Measurements from ENCODE around the gene PERM1. TPM values are rescaled to one million over a fixed set of nuclear protein-coding genes. Genes with fewer than 3 reads are reported as not detected.

The PERM1 gene
- polyA plus RNA-seq, 1 donor (not counting 4 experiments of a cell fraction or from before 2014, with no cell fraction given), result not detected

GRCh38 chr1:963301-963651 lies 18.6 kb downstream of the PERM1 start:
- FAIRE-seq (no peak), DNase-seq (ENCODE audit: low read depth, low spot score) (no peak)
- Histone ChIP-seq H3K4me1 (ENCODE audit: control insufficient read depth, extremely low read depth, insufficient read depth, low read length) (peaks cover 17% of the 10 kb centered on the region), H3K9ac (ENCODE audit: control insufficient read depth, extremely low read depth, insufficient read depth, low read length) (no peak overlapping the region), H3K79me2 (ENCODE audit: control insufficient read depth, insufficient read depth, low read length) (peaks cover 8% of the 10 kb centered on the region), H3K4me2 (ENCODE audit: control insufficient read depth, extremely low read depth, insufficient read depth, low read depth, low read length) (no peak overlapping the region), H3K36me3 (ENCODE audit: control insufficient read depth in 2 of 2, extremely low read depth in 1 of 2, insufficient read depth in 2 of 2, low read length in 2 of 2) (peaks cover 0 to 5% of the 10 kb centered on the region in 2 experiments), H3K9me3 (ENCODE audit: control insufficient read depth, low read depth, low read length) (no peaks in the 10 kb centered on the region), H3K27me3 (ENCODE audit: control insufficient read depth, extremely low read depth, insufficient read depth, low read length) (peaks cover 5% of the 10 kb centered on the region), H4K20me1 (ENCODE audit: control insufficient read depth, extremely low read depth, insufficient read depth, low read length) (no peaks in the 10 kb centered on the region), H3K27ac (ENCODE audit: control insufficient read depth, insufficient read depth, low read length) (no peak overlapping the region), H3K4me3 (ENCODE audit: control insufficient read depth in 2 of 3, extremely low read depth in 1 of 3, insufficient read depth in 2 of 3, low read depth in 1 of 3, low read length in 3 of 3) (no peak overlapping the region), H3K9me1 (ENCODE audit: control insufficient read depth, extremely low read depth, insufficient read depth, low read length) (no peaks in the 10 kb centered on the region), H2AFZ (ENCODE audit: control insufficient read depth, low read length) (no peak overlapping the region)
- TF ChIP-seq CTCF (optimal IDR thresholded peaks at IDR 0.05 in 1 of 3, IDR thresholded peaks at IDR 0.05 in 1 of 3, conservative IDR thresholded peaks at IDR 0.05 in 1 of 3; ENCODE audit: extremely low read depth in 1 of 3, insufficient read depth in 2 of 3, low read length in 3 of 3), result no peak
- no peak for TF ChIP-seq EZH2 (IDR thresholded peaks at IDR 0.05; ENCODE audit: low read length)
- dilution Hi-C loops (cut with MboI; ENCODE audit: extremely low pct_ligation_motif_present, low sequenced_read_pairs), result no loop called here

- H2AFZ ChIP-seq (ENCODE audit: control insufficient read depth, low read length), result no peak overlapping the region
Measured at GRCh38 chr1:962381-963300, 19.3 kb downstream of the PERM1 start.

More at GRCh38 chr1:962381-963300, 19.3 kb downstream of the PERM1 start:
- dilution Hi-C loops (cut with MboI; ENCODE audit: extremely low pct_ligation_motif_present, low sequenced_read_pairs), result no loop called here
- H3K36me3 ChIP-seq (ENCODE audit: control insufficient read depth in 2 of 2, extremely low read depth in 1 of 2, insufficient read depth in 2 of 2, low read length in 2 of 2), result peaks cover 2 to 5% of the 10 kb centered on the region in 2 experiments
- FAIRE-seq, result no peak
- no peak overlapping the region for H3K9ac ChIP-seq (ENCODE audit: control insufficient read depth, extremely low read depth, insufficient read depth, low read length)
- H3K4me3 ChIP-seq (ENCODE audit: control insufficient read depth in 2 of 3, extremely low read depth in 1 of 3, insufficient read depth in 2 of 3, low read depth in 1 of 3, low read length in 3 of 3), result no peak overlapping the region
- peaks cover 2% of the 10 kb centered on the region for H4K20me1 ChIP-seq (ENCODE audit: control insufficient read depth, extremely low read depth, insufficient read depth, low read length)
- H3K4me2 ChIP-seq (ENCODE audit: control insufficient read depth, extremely low read depth, insufficient read depth, low read depth, low read length), result no peak overlapping the region
- peaks cover 14% of the 10 kb centered on the region for H3K79me2 ChIP-seq (ENCODE audit: control insufficient read depth, insufficient read depth, low read length)
- H3K9me3 ChIP-seq (ENCODE audit: control insufficient read depth, low read depth, low read length), result no peaks in the 10 kb centered on the region
- no peaks in the 10 kb centered on the region for H3K9me1 ChIP-seq (ENCODE audit: control insufficient read depth, extremely low read depth, insufficient read depth, low read length)
- TF ChIP-seq EZH2 (IDR thresholded peaks at IDR 0.05; ENCODE audit: low read length), result no peak
- no peak for TF ChIP-seq CTCF (optimal IDR thresholded peaks at IDR 0.05 in 1 of 3, IDR thresholded peaks at IDR 0.05 in 1 of 3, conservative IDR thresholded peaks at IDR 0.05 in 1 of 3; ENCODE audit: extremely low read depth in 1 of 3, insufficient read depth in 2 of 3, low read length in 3 of 3)
- DNase-seq (ENCODE audit: low read depth, low spot score), result no peak
- peaks cover 19% of the 10 kb centered on the region for H3K4me1 ChIP-seq (ENCODE audit: control insufficient read depth, extremely low read depth, insufficient read depth, low read length)
- H3K27ac ChIP-seq (ENCODE audit: control insufficient read depth, insufficient read depth, low read length), result no peak overlapping the region
- peaks cover 5% of the 10 kb centered on the region for H3K27me3 ChIP-seq (ENCODE audit: control insufficient read depth, extremely low read depth, insufficient read depth, low read length)

All from keratinocyte (primary cell).